NCI-H1436 (cell line): ENCODE measurements around the gene ELMO2.
A peak's percentile ranks its signal among the peaks of the same experiment; 100 is the strongest.

Experiments used
- DNase-seq: peaks from one replicate; lab custom pipeline; 2025; lab: John Stamatoyannopoulos, UW

ELMO2 gene

GRCh38 chr20:46332373-46333160 lies 73.8 kb downstream of the ELMO2 start:
- no peak for DNase-seq

DNA sequence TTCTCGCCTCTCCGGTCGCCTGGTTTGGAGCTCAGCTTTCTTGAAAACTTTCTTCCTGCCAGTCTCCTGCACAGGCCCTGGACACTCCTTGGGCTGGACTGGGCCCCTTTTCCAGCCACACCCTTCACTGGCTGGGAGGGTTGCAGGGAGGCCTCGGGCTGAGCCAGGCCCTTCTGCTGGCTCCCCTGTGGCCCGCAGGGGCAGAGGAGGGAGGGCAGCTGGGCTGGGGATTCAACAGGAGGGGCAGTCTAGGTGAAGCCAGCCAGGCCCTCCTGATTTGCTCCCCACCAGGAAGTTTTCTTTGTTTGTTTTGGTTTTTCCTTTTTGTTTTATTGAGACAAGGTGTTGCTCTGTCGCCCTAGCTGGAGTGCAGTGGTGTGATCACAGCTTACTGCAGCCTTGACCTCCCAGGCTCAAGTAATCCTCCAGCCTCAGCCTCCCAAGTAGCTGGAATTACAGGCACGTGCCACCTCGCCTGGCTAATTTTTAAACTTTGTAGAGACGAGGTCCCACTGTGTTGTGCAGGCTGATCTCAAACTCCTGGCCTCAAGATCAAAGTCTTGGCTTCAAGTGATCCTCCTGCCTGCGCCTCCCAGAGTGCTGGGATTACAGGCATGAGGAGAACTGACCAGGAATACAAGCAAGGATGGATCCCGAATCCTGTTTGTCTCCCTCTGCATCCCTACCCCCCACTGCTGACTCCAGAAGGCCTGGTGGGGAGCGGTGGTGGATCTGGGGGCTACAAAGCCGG lies 74.6 kb downstream of the ELMO2 start:
- DNase-seq: no peak

GRCh38 chr20:46330831-46331371 lies 75.5 kb downstream of the ELMO2 start:
- no peak for DNase-seq

GRCh38 chr20:46330072-46330763 lies 76.2 kb downstream of the ELMO2 start:
- DNase-seq: no peak

DNA sequence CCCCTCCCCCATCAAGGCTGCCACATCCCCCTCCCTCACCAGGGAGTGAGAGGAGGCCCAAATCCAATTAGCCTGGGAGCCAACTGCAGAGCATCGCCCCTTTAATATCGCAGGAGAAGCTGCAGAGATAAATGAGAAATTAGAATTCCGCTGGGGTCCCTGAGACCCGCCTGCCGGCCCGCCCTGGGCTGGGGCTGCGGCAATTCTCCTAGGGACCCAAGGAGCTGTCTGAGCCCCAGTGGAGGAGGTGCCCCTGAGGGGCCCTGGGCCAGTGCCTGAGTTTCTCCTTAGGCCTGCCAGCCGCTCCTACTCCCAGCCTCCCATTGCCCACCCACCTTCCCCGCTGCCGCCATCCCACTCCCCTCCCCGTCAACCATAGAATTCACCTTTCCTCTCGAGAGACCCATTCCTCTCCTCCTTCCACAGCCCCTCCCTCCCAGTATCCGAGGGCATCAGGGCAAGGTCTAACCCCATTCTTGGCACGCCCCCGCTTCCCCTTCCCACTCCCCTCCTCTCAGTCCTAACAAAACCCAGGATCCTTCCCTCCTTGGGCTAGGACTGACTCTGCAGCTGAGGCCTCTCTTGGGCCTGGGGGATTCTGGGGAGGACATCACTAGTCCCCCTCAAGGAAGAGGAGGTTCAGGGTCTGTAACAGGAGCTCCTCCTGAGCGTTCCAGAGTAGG lies 78.1 kb downstream of the ELMO2 start:
- no peak for DNase-seq

DNA sequence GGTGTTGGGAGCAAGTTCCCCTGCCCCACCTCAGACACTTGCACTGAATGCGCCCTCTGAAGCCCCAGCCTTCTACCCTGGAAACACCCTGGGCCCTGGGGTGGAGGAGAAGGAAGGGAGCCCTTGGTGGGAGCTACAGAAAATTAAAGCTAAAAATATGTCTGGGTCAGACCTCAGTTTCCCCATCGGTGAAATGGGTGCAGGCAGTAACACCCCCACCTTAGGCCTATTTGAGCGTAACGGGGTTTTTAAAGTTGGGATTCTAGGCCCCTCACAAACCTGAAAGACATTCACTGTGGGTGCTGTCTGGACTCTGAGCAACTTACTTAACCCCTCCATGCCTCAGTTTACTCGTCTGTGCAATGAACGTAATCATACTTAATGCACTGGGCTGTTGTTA lies 78.9 kb downstream of the ELMO2 start:
- DNase-seq: no peak

DNA sequence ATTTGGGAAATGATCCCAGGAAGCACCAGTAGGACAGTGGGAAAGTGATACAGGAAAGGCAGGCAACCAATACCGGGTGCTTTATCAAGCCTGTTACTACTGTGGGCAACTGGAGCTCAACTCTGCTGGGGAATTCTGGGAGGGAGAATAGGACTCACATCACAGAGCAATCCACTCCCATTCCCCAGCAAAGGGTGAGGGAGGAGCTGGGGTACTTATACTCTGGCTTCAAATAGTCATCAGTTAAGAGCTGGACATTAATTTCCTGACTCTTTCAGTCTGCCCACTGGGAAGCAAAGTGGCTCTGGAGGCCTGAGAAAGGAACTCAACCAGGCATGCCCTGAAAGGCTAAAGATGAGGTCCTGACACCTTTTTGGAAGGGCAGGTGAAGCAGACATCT lies 80.6 kb downstream of the ELMO2 start:
- DNase-seq: no peak

DNA sequence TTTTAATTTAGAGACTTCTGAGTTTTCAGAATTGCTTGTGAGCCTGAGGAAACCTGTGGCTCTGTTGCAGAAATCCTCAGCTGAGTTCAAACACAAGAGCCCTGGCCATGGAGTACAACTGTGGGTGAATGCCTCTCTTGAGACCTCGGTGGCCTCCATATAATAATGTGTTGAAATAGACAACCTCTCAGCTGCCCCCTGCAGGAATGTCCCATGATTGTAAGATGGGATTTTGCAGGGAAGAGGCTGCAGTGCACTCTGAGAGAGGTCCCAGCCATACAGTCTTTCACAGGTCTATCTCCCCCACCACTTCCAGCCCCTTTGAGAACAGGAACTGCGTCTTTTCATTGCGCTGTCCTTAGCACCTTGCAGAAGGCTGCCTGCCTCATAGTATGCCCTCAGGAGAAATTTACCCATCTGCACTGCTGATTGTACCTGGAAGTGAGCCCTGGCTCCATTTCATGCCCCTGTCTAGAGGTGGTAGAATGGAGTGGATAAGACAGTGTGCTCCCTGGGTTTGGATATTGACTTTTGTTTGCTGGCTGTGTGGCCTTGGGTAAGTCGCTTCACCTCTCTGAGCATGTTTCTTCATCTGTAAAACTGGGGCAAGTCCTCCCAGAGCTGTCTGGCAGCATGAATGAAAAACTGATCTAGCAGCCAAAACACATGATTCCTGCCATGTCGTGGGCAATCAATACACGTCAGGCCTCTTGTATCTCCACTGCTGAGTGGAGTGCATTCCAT lies 81.3 kb downstream of the ELMO2 start:
- peak; percentile 49 for DNase-seq

GRCh38 chr20:46324379-46324778 lies 82.0 kb downstream of the ELMO2 start:
- DNase-seq: no peak

GRCh38 chr20:46323557-46323956 lies 82.9 kb downstream of the ELMO2 start:
- DNase-seq: no peak

DNA sequence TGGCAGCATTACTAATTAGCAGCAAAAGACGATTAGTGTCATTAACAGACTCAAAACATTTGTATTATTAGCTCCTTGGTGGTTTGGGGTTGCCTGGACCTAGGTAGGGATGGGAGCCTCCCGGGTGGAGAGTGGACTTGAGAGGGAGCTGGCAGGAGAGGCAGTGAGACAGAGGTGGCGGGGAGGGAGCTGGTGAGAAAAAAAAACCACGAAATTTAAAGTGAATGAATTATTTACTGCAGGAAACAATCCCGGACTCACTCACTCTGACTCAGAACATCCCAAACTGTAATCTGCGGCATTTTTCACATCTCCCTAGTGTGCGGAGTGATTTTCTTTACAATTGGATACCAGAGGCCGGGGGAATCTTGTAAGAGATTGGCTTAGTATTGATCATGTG lies 83.8 kb downstream of the ELMO2 start:
- no peak for DNase-seq

DNA sequence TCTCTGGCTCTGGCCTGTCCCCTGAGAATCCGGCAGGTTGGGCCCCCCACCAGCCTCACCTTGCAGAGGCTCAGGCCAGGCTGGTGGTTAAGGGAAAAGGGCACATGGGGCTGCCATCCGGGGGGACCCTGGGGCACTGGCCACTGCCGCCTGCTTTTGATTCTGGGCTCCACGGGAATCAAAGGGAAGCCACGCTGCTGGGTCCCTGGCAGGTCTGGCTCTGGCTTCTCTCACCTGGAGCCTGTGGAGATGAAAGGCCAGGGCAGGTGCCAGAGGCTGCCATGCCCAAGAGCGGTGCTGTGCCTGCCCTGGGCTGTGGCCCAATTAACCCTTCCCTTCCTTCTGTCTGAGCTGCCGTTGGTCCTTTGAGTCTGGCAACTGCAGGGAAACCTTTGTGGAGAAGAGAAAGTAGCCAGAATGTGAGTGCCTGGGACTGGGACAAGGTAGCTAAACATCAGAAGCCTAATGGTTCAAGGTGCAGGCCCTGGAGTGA lies 88.7 kb downstream of the ELMO2 start:
- DNase-seq: no peak

DNA sequence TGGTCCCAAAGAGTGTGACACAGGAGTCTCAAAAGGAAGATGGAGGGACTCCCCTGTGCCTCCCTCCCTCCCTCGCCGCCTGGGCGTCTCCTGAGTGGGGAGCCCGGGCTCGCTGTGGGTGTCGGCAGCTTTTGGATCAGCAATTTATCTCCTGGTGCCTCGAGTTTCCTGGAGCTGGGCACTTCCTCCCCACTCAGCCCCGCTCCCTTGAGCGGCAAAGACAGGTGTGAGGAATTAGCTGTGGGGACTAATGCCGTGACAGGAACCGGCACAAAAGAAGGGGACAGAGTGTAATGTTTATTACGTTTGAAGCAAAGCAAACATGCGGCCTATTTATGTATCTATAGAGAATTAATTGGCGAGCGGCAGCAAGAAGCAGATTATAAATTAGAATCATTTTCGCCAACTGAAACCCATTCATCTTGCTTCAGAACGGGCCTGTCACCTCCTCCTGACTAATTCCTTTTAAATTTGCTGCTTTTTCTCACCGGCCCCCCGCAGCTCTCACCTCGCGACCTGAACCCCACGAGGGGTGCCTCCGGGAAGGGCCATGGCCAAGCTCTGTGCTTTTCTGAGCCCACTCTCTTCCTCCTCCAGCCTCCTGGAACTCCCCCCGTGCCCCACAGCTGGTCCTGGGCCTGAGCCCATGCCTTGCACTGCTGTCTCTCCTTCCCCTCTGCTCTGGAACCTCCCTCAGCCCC lies 89.3 kb downstream of the ELMO2 start:
- DNase-seq: peak; percentile 53
